Subcutaneous adipose tissue (tissue), 4 donors: ENCODE data around the gene BCAT1. TPM values are rescaled to one million over a fixed set of nuclear protein-coding genes. Genes with fewer than 3 reads are reported as not detected.

Source experiments
- CTCF ChIP-seq: fragments of 450-650 bp; IDR thresholded peaks from one replicate; pipeline ENCODE4 v1.5.1; 2016; ENCODE audit warnings: low read depth, mild to moderate bottlenecking, control low read depth, antibody characterized with exemption, moderate library complexity
- total RNA-seq, 4 donors: library from RNA; depleted of rRNA; stranded (reverse); fragments of >200 nt; gene quantifications; one replicate each; pipeline ENCODE4 v1.1.0, GENCODE V29; 2016

Gene BCAT1
- total RNA-seq, 4 donors from 2014 or later: 13.8 to 127 (median 37.3) TPM

DNA sequence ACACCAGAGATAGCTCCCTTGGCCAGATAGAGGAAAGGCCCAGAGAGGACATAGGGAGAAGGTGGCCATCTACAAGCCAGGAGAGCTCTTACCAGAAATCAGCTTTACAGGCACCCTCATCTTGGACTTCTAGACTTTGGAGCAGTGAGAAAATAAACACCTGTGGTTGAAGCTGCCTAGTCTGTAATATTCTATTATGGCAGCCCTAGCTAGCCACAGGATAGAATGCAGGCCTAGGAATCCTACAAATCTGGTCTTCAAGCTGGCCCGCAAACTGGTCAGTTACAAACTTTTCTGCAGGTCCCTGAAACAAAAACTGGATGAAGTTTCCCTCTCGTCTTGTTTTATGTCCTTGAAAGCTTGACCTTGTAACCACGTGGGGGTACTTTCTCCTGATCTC lies 92.4 kb downstream of the BCAT1 start:
- TF ChIP-seq CTCF: no peak

- TF ChIP-seq CTCF: no peak
Observed at GRCh38 chr12:24854908-24855307, 94.0 kb downstream of the BCAT1 start.

DNA sequence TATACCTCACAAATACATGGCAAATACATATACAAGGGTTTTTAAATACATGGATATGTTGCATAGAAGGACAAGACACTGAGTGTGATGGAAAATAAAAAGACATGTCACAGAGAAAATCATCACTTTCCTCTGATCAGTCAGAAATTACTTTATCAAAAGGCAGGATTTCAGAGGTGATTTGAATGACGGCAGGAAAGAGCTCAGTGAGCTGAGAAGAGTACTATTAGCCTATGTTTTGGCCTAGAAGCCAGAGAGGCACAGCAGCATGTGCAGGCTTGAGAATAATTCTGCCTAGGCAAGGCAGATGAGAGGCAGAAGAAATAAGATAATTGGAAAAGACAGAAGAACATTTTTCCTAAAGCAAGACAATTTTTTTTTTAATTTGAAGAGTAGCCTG lies 94.9 kb downstream of the BCAT1 start:
- TF ChIP-seq CTCF: no peak

- TF ChIP-seq CTCF: no peak
Observed at GRCh38 chr12:24853588-24853987, 95.3 kb downstream of the BCAT1 start.

DNA sequence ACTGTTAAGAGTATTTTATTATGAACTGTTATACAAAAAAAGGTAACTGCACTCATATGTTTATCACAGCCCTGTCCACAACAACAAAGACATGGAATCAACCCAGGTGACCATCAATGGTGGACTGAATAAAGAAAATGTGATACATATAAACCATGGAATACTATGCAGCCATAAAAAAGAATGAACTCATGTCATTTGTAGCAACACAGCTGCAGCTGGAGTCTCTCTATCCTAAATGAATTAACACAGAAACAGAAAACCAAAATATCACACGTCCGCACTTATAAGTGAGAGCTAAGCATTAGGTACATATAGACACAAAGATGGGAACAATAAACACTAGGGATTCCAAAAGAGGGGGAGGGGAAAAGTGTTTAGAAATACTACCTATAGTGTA lies 95.8 kb downstream of the BCAT1 start:
- TF ChIP-seq CTCF: no peak

DNA sequence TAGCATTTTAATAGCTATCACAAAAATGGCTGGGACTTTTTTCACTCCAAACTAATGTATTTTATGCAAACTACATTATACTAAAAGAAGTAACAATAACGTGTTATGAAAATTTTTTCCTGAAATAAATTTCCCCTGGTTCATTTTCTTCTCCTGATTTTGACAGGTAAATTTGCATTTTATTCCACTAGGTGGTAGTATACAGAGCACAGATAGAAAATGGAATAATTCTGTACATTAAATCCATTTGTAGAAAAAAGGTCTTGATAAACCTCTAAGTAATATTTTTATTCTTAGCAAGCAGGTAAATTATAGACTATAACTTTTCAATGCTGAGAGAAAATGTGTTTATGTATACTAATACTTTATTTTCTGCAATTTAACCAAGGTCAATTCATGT lies 96.5 kb downstream of the BCAT1 start:
- TF ChIP-seq CTCF: no peak

DNA sequence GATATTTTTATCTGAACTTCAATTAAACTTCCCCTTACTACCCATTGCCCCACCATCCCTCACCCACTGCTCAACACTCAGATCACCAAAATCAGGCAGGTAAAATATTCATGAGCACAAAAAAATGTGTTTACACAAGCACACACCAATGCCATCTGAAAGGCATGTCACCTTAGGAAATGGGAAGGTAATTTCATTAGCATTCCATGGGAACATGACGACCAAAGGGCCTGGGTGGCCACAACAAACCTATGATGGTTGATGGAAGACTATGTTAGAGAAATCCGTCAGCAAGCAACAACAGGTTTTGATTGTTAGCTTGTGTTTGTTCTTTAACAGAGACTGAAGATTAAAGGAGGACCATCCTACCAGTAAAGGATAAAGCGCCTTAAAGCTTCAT lies 97.6 kb downstream of the BCAT1 start:
- no peak for TF ChIP-seq CTCF
